ENCODE data around the gene HOXD8. TPM values are rescaled to one million over a fixed set of nuclear protein-coding genes. Genes with fewer than 3 reads are reported as not detected.

Gene HOXD8
- total RNA-seq, 1 experiment from 2014 or later, result 22.0 TPM

- in situ Hi-C loops (cut with HindIII; ENCODE audit: low pct_unique_long_range_greater_than_20kb, low sequenced_read_pairs), result no loop called here
- peak; percentile 40 for DNase-seq (ENCODE audit: low read depth)
These were observed 5.5 kb downstream of the HOXD8 start for GRCh38 chr2:176135035-176135440.

GRCh38 chr2:176136374-176137251 lies 7.1 kb downstream of the HOXD8 start:
- in situ Hi-C loops (cut with HindIII; ENCODE audit: low pct_unique_long_range_greater_than_20kb, low sequenced_read_pairs), result no loop called here
- peak; percentile 69 for DNase-seq (ENCODE audit: low read depth)

DNA sequence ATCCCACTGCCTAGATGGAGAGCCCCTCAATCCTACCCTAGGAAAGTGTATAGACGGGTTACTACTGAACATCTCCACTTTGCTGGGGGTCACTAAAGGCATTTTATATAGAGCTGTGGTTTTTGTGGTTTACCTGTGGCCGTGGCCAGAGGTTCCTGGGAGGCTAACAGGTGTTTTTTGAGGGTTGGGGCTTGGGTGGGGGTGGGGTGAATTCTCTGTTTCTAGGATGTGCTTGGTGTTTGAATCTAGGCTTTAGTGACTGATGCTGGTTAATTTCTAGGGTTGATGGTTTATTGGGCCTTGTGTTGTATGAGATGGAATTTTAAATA lies 7.7 kb downstream of the HOXD8 start:
- in situ Hi-C loops (cut with HindIII; ENCODE audit: low pct_unique_long_range_greater_than_20kb, low sequenced_read_pairs), result no loop called here
- DNase-seq (ENCODE audit: low read depth), result no peak

DNA sequence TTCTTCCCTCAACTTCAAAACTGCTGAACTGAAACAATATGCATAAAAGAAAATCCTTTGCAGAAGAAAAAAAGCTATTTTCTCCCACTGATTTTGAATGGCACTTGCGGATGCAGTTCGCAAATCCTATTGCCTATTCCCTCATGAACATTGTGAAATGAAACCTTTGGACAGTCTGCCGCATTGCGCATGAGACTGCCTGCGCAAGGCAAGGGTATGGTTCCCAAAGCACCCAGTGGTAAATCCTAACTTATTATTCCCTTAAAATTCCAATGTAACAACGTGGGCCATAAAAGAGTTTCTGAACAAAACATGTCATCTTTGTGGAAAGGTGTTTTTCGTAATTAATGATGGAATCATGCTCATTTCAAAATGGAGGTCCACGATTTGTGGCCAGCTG lies 8.4 kb downstream of the HOXD8 start:
- in situ Hi-C loops (cut with HindIII; ENCODE audit: low pct_unique_long_range_greater_than_20kb, low sequenced_read_pairs), result no loop called here
- DNase-seq (ENCODE audit: low read depth), result no peak

GRCh38 chr2:176138526-176138922 lies 9.0 kb downstream of the HOXD8 start:
- no peak for DNase-seq (ENCODE audit: low read depth)
- in situ Hi-C loops (cut with HindIII; ENCODE audit: low pct_unique_long_range_greater_than_20kb, low sequenced_read_pairs), result no loop called here

- DNase-seq (ENCODE audit: low read depth), result no peak
- in situ Hi-C loops (cut with HindIII; ENCODE audit: low pct_unique_long_range_greater_than_20kb, low sequenced_read_pairs), result no loop called here
These were observed 9.6 kb downstream of the HOXD8 start for GRCh38 chr2:176138923-176139660.

GRCh38 chr2:176139661-176140512 lies 10.4 kb downstream of the HOXD8 start:
- in situ Hi-C loops (cut with HindIII; ENCODE audit: low pct_unique_long_range_greater_than_20kb, low sequenced_read_pairs), result no loop called here
- no peak for DNase-seq (ENCODE audit: low read depth)

DNA sequence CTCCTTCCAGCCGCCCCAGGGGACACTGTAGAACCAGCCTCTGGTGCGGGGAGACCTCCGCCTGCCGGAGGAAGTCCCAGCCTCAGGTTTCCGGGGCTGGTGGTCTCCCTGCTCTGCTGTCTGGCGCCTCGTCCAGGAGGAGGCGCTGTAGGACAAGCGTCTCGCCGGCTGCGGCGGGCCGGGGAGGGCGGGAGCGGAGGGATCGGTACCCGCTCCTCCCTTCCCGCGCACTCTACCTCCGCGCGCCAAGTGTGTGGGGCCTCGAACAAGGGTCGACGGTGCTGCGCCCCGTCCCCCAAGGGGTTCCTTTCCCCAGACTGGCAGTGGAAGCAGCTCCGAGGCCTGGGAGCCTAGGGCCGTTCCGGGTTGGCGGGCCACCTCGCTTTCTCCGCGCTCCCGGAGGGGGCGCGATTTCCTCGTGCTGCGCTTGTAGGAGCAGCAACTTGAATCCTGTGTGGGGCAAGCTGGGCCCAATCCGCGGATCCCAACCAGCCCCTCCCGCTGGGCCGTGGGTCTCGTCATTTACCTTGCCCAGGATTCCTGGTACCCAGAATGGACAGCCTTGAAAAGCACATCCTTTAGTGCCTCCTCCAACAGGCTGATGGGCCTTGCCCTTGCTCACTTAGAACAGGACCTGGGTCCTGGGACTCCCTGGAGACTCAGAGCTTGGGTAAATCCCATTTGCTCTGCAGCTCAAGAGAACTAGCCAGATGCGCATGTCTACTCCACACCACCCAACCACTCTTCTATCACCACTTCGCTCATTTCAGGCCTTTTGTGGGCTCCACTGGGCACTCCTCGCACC lies 11.2 kb downstream of the HOXD8 start:
- in situ Hi-C loops (cut with HindIII; ENCODE audit: low pct_unique_long_range_greater_than_20kb, low sequenced_read_pairs), result no loop called here

GRCh38 chr2:176142281-176142680 lies 12.8 kb downstream of the HOXD8 start:
- in situ Hi-C loops (cut with HindIII; ENCODE audit: low pct_unique_long_range_greater_than_20kb, low sequenced_read_pairs), result no loop called here

More for the DNA sequence above, 11.2 kb downstream of the HOXD8 start:
- DNase-seq (ENCODE audit: low read depth), result peak; percentile 86

DNA sequence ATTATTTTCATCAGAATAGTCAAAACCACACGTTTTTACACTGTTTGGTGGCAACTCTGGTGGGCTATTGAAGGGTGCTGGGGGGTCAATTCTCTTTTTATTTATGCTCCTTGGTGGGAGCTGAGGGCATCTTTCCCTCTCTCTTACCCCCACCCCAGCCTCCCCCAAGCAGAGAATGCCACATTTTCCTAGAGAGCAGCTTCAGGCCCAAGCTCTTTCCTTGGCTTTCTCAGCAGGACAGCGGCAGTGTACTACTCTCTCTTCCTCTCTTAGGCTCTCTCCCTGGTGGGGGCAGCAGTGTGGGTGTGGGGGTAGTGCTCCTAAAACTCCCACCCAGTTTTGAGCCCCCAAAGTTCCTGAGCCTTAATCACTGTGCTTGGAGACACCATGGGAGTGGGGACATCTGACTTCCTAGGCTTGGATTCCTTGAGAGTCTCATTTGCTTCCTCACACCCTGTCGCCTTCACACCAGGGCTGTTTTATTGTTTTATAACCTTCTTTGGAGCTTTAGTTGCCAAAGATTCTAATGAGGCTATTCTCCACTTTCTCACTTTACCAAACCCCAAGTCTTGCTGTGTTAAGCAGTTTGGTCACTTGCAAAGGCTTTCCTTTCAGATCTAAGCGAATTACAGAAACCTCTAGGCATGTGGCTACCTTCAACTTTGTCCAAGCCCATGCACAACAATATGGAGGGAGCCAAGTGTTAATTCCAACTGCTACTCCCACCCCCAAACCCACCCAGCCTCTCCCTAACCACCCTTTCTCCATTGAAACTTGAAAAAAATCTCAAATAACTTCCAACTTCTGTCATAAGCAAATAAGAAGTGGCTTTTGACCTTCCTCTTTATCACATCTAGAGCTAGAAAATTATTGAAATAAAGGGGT lies 15.8 kb downstream of the HOXD8 start:
- DNase-seq (ENCODE audit: low read depth), result no peak
- in situ Hi-C loops (cut with HindIII; ENCODE audit: low pct_unique_long_range_greater_than_20kb, low sequenced_read_pairs), result no loop called here

More at GRCh38 chr2:176142281-176142680, 12.8 kb downstream of the HOXD8 start:
- DNase-seq (ENCODE audit: low read depth), result no peak

- in situ Hi-C loops (cut with HindIII; ENCODE audit: low pct_unique_long_range_greater_than_20kb, low sequenced_read_pairs), result no loop called here
- no peak for DNase-seq (ENCODE audit: low read depth)
These were observed 16.6 kb downstream of the HOXD8 start for GRCh38 chr2:176146101-176146500.

GRCh38 chr2:176146645-176147044 lies 17.1 kb downstream of the HOXD8 start:
- in situ Hi-C loops (cut with HindIII; ENCODE audit: low pct_unique_long_range_greater_than_20kb, low sequenced_read_pairs), result no loop called here
- DNase-seq (ENCODE audit: low read depth), result no peak

GRCh38 chr2:176147210-176147799 lies 17.8 kb downstream of the HOXD8 start:
- no peak for DNase-seq (ENCODE audit: low read depth)
- in situ Hi-C loops (cut with HindIII; ENCODE audit: low pct_unique_long_range_greater_than_20kb, low sequenced_read_pairs), result no loop called here

DNA sequence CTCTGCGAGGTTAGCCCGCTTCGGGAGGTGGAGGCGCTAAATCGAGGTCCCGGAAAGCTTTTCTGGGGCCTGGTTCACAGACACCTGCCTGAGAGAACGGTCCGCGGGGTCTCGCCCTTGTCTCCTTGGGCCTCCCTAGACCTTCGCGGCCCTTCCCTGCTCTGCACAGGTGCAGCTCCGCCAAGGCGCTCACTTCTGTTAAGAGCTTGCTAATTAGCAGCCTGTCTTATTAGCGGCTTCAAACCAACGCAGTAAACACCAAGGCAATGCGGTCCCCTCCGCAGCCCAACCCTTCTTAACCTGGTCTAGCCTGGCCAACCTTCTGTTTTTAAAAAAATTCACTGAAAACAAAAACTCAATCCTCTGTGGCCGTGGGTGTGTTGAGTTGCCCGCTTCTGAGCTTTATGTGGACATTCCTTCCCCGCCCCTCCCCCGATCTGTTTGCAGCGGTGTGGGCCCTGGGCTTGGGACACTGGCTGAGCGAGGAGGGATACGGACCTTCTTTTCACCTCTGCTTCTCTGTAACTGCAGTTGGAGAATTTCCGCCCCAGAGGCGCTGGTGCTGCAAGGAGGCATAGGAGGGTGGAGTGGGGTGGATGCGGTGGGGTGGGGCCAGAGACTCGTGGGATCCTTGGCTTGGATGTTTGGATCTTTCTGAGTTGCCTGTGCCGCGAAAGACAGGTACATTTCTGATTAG lies 18.4 kb downstream of the HOXD8 start:
- no peak for DNase-seq (ENCODE audit: low read depth)
- in situ Hi-C loops (cut with HindIII; ENCODE audit: low pct_unique_long_range_greater_than_20kb, low sequenced_read_pairs), result no loop called here

GRCh38 chr2:176148751-176149421 lies 19.4 kb downstream of the HOXD8 start:
- DNase-seq (ENCODE audit: low read depth), result no peak
- in situ Hi-C loops (cut with HindIII; ENCODE audit: low pct_unique_long_range_greater_than_20kb, low sequenced_read_pairs), result no loop called here

GRCh38 chr2:176149481-176149938 lies 20.0 kb downstream of the HOXD8 start:
- in situ Hi-C loops (cut with HindIII; ENCODE audit: low pct_unique_long_range_greater_than_20kb, low sequenced_read_pairs), result no loop called here

More at GRCh38 chr2:176149481-176149938, 20.0 kb downstream of the HOXD8 start:
- no peak for DNase-seq (ENCODE audit: low read depth)
